B cell (primary cell): ENCODE measurements around the gene DNM1. TPM values are rescaled to one million over a fixed set of nuclear protein-coding genes. Genes with fewer than 3 reads are reported as not detected.

Experiments used
- ATAC-seq: fragments of 200-7000 bp; cut with Tn5 transposase; one replicate; pipeline ENCODE4 v1.10.0; 2021; ENCODE audit warnings: low read depth, mild to moderate bottlenecking, moderate number of reproducible peaks, moderate library complexity
- CTCF ChIA-PET: fragments of 350-600 bp; sonication (Branson Sonifier 250); formaldehyde crosslinking; loops from one replicate; lab custom pipeline; 2021; ENCODE audit warnings: antibody characterized with exemption, inconsistent platforms; lab: Charles Lee
- POLR2A ChIA-PET: fragments of 350-600 bp; sonication (Branson Sonifier 250); formaldehyde crosslinking; loops from one replicate; lab custom pipeline; 2021; ENCODE audit warnings: antibody characterized with exemption; lab: Charles Lee
- DNase-seq: peaks from one replicate; pipeline ENCODE4 v3.0.0; 2013
- H2AFZ ChIP-seq: 2 replicates; pipeline ENCODE4 v1.6.1; 2012; ENCODE audit warnings: mild to moderate bottlenecking, low read depth, low read length; ENCODE audit not compliant: insufficient read depth, poor library complexity, severe bottlenecking
- H3K27ac ChIP-seq, 2 donors: 1 replicate in 1 of 2; 2 replicates in 1 of 2; pipeline ENCODE4 v1.5.1; 2012 to 2013; ENCODE audit warnings: low read length in 2 of 2, mild to moderate bottlenecking in 2 of 2, moderate library complexity in 1 of 2
- H3K27me3 ChIP-seq, 4 experiments: fragments of 200-600 bp in 1 of 4; sonication (generic) in 1 of 4; replicated peaks in 1 of 4; 1 replicate in 2 of 4; 2 replicates in 2 of 4; pipeline versions ENCODE4 v1.6.1 to v1.7.0; 2013 to 2016; ENCODE audit warnings: low read length in 3 of 4, mild to moderate bottlenecking in 2 of 4, mixed read lengths in 1 of 4, moderate library complexity in 1 of 4; ENCODE audit not compliant: insufficient read depth in 4 of 4, control insufficient read depth in 3 of 4; ENCODE audit errors: control extremely low read depth in 1 of 4
- H3K36me3 ChIP-seq, 2 experiments: replicated peaks in 1 of 2; 1 replicate in 1 of 2; 2 replicates in 1 of 2; pipeline versions ENCODE4 v1.6.1 to v1.7.1; 2013; ENCODE audit warnings: low read length in 1 of 2; ENCODE audit not compliant: insufficient read depth in 2 of 2, control insufficient read depth in 1 of 2; ENCODE audit errors: control extremely low read depth in 1 of 2, extremely low read depth in 1 of 2
- H3K4me1 ChIP-seq, 2 donors: fragments of 200-600 bp in 1 of 2; sonication (generic) in 1 of 2; 1 replicate in 1 of 2; 2 replicates in 1 of 2; pipeline versions ENCODE4 v1.5.1 to v1.6.1; 2013 to 2017; ENCODE audit warnings: low read length in 2 of 2; ENCODE audit not compliant: control insufficient read depth in 2 of 2, insufficient read depth in 2 of 2
- H3K4me2 ChIP-seq: replicated peaks from 2 replicates; pipeline ENCODE3; 2012; ENCODE audit warnings: mild to moderate bottlenecking, low read depth, low read length; ENCODE audit not compliant: poor library complexity, severe bottlenecking
- H3K4me3 ChIP-seq, 5 experiments: fragments of 200-600 bp in 1 of 5; sonication (generic) in 1 of 5; 1 replicate in 3 of 5; 2 replicates in 2 of 5; pipeline versions ENCODE4 v1.5.1 to v1.7.0; 2011 to 2016; ENCODE audit warnings: low read length in 4 of 5, mild to moderate bottlenecking in 4 of 5, low read depth in 2 of 5, control low read depth in 1 of 5, moderate library complexity in 1 of 5; ENCODE audit not compliant: insufficient read depth in 1 of 5; ENCODE audit errors: control extremely low read depth in 1 of 5, extremely low read depth in 1 of 5
- H3K79me2 ChIP-seq: fragments of 200-600 bp; sonication (generic); one replicate; pipeline ENCODE4 v1.6.0; 2016; ENCODE audit warnings: low read length; ENCODE audit not compliant: control insufficient read depth, insufficient read depth
- H3K9ac ChIP-seq: fragments of 200-600 bp; sonication (generic); 2 replicates; pipeline ENCODE4 v1.6.1; 2017; ENCODE audit warnings: mild to moderate bottlenecking, low read length, moderate library complexity
- H3K9me3 ChIP-seq, 3 donors: one replicate each; pipeline versions ENCODE4 v1.6.1 to v1.7.1; 2013; ENCODE audit warnings: low read length in 2 of 3; ENCODE audit not compliant: control insufficient read depth in 2 of 3, insufficient read depth in 1 of 3; ENCODE audit errors: control extremely low read depth in 1 of 3
- H4K20me1 ChIP-seq: 2 replicates; pipeline ENCODE4 v1.6.0; 2012; ENCODE audit warnings: mild to moderate bottlenecking, low read length; ENCODE audit not compliant: insufficient read depth, control insufficient read depth, poor library complexity, severe bottlenecking
- H3K27ac Mint-ChIP-seq: one replicate; pipeline ENCODE4 v1.8.0; 2021; ENCODE audit warnings: mixed read lengths
- H3K27me3 Mint-ChIP-seq: one replicate; pipeline ENCODE4 v1.8.0; 2021; ENCODE audit warnings: mixed read lengths
- H3K4me1 Mint-ChIP-seq: one replicate; pipeline ENCODE4 v1.8.0; 2021; ENCODE audit warnings: mixed read lengths
- H3K4me3 Mint-ChIP-seq: one replicate; pipeline ENCODE4 v1.8.0; 2021; ENCODE audit warnings: mixed read lengths
- H3K9me3 Mint-ChIP-seq: one replicate; pipeline ENCODE4 v1.8.0; 2022; ENCODE audit warnings: mixed read lengths; ENCODE audit not compliant: insufficient read depth
- CTCF ChIP-seq: fragments of 200-600 bp; IDR thresholded peaks from one replicate; pipeline ENCODE4 v1.8.0; 2022; ENCODE audit warnings: antibody characterized with exemption, mild to moderate bottlenecking
- EZH2 ChIP-seq: IDR thresholded peaks from 2 replicates; pipeline ENCODE4 v1.6.1; 2012; ENCODE audit warnings: borderline replicate concordance, low read depth, mild to moderate bottlenecking, moderate library complexity, low read length; ENCODE audit not compliant: insufficient read depth, poor library complexity, severe bottlenecking
- WGBS: methylation state at CpG from one replicate; pipeline ENCODE4 v1.1.5; 2013; ENCODE audit warnings: missing lambda C conversion rate; ENCODE audit not compliant: insufficient coverage; 5-methylcytosine and 5-hydroxymethylcytosine counted together
- intact Hi-C: fragments of 100-400 bp; cut with micrococcal nuclease; formaldehyde crosslinking; loops from one replicate; pipeline ENCODE4 v1.10.0; 2022
- polyA plus RNA-seq: library from polyadenylated mRNA; depleted of rRNA; stranded (reverse); fragments of >200 nt; gene quantifications from 2 replicates; pipeline ENCODE4 v1.2.3, GENCODE V29; 2012
- total RNA-seq, 2 donors: library from RNA; stranded (reverse); fragments of 120-200 nt in 1 of 2; gene quantifications; 1 replicate in 1 of 2; 2 replicates in 1 of 2; pipeline versions ENCODE4 v1.2.3 to v1.2.4, GENCODE V29; 2013 to 2022

DNM1 gene
- total and polyA plus RNA-seq, 2 donors (not counting 1 experiment from before 2014, with no cell fraction given): 0.63 to 1.3 TPM

GRCh38 chr9:128258326-128258725, 55.1 kb downstream of the DNM1 start:
- H3K9ac ChIP-seq: no peak overlapping the region
- H3K27me3 ChIP-seq: no peaks in the 10 kb centered on the region
- H3K27ac Mint-ChIP-seq: no peak overlapping the region
- intact Hi-C loops: no loop called here
- H3K4me1 ChIP-seq: peaks cover 0 to 1% of the 10 kb centered on the region in 2 donors
- H3K27ac ChIP-seq: no peak overlapping the region
- no peak for TF ChIP-seq CTCF
- no peak for TF ChIP-seq EZH2
- no peaks in the 10 kb centered on the region for H3K79me2 ChIP-seq
- H3K4me1 Mint-ChIP-seq: peaks cover 2% of the 10 kb centered on the region
- peaks cover 3 to 37% of the 10 kb centered on the region in 2 experiments for H3K36me3 ChIP-seq
- no peak overlapping the region for H2AFZ ChIP-seq
- ATAC-seq: no peak
- H3K9me3 ChIP-seq: no peaks in the 10 kb centered on the region
- no peaks in the 10 kb centered on the region for H4K20me1 ChIP-seq
- no peak for DNase-seq
- peaks cover 3% of the 10 kb centered on the region for H3K27me3 Mint-ChIP-seq
- no peak overlapping the region for H3K4me3 Mint-ChIP-seq
- no peak overlapping the region for H3K4me3 ChIP-seq
- ChIA-PET CTCF (interaction anchor here (0.6 kb wide), 1 partner anchor 10 kb away, joined by 3 read pairs; no protein-coding TSS in a partner anchor), POLR2A (no interaction called here)
- 100% methylated on average over 2 of the region's 6 CpGs for whole genome bisulfite sequencing
- no peak overlapping the region for H3K4me2 ChIP-seq
- no peaks in the 10 kb centered on the region for H3K9me3 Mint-ChIP-seq

DNA sequence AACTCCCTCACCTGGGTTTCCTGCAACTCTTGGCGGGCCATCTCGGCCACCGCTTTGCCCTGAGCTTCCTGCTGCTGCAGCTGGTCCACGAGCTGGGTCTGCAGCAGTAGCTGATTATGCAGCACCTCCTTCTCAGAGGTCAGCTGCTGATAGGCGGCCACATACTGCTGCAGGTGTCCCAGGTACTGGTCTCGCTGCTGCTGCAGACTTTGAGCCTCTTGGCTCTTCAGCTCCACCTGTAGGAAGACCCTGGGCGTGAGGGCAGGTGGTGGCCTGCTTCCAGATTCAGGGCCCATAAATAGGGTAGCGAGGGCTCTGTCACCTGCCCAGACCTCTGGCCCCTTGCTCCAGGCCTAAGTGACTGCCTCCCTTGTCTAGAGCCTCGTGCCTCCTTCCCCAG, 56.0 kb downstream of the DNM1 start:
- intact Hi-C loops: no loop called here
- Histone ChIP-seq H3K27me3 (no peaks in the 10 kb centered on the region), H3K36me3 (peaks cover 3 to 37% of the 10 kb centered on the region in 2 experiments), H3K4me3 (no peak overlapping the region), H3K79me2 (no peaks in the 10 kb centered on the region), H3K4me2 (no peak overlapping the region), H2AFZ (no peak overlapping the region), H3K4me1 (no peaks in the 10 kb centered on the region), H4K20me1 (no peaks in the 10 kb centered on the region), H3K9me3 (no peaks in the 10 kb centered on the region), H3K9ac (no peak overlapping the region), H3K27ac (no peak overlapping the region)
- WGBS: 91% methylated on average over 9 of the region's 9 CpGs
- Mint-ChIP-seq H3K27me3 (peaks cover 3% of the 10 kb centered on the region), H3K9me3 (no peaks in the 10 kb centered on the region), H3K4me3 (no peak overlapping the region), H3K27ac (no peak overlapping the region), H3K4me1 (peaks cover 2% of the 10 kb centered on the region)
- ATAC-seq: no peak
- DNase-seq: no peak
- TF ChIP-seq EZH2 (no peak), CTCF (no peak)
- ChIA-PET POLR2A (no interaction called here), CTCF (interaction anchor here (1.2 kb wide), 1 partner anchor 13 kb away, joined by 4 read pairs; no protein-coding TSS in a partner anchor)
